NT2/D1 (cell line): ENCODE results near the gene SHISAL1.

Source experiments
- DNase-seq: peaks from one replicate; pipeline ENCODE4 v3.0.0-alpha.2; 2011; ENCODE audit warnings: low read depth, low spot score
- H3K27me3 ChIP-seq: 2 replicates; pipeline ENCODE4 v1.6.0; 2011; ENCODE audit warnings: mild to moderate bottlenecking; ENCODE audit not compliant: insufficient read length, insufficient read depth
- H3K36me3 ChIP-seq: 2 replicates; pipeline ENCODE4 v1.6.1; 2011; ENCODE audit warnings: mild to moderate bottlenecking, low read length, mixed read lengths; ENCODE audit not compliant: insufficient read depth, insufficient read length
- H3K4me1 ChIP-seq: 2 replicates; pipeline ENCODE4 v1.5.1; 2011; ENCODE audit not compliant: insufficient read depth, insufficient read length
- H3K4me3 ChIP-seq: 2 replicates; pipeline ENCODE4 v1.5.1; 2011; ENCODE audit warnings: low read depth; ENCODE audit not compliant: insufficient read length
- H3K9ac ChIP-seq: 2 replicates; pipeline ENCODE4 v1.6.0; 2011; ENCODE audit warnings: low read depth; ENCODE audit not compliant: insufficient read length
- H3K9me3 ChIP-seq: 2 replicates; pipeline ENCODE4 v1.5.1; 2011; ENCODE audit warnings: mild to moderate bottlenecking, low read length; ENCODE audit not compliant: insufficient read depth
- SUZ12 ChIP-seq: IDR thresholded peaks from 2 replicates; pipeline ENCODE4 v1.6.1; 2011; ENCODE audit not compliant: insufficient read length, insufficient read depth; ENCODE audit errors: extremely low read depth
- YY1 ChIP-seq: IDR thresholded peaks from 2 replicates; pipeline ENCODE4 v1.6.1; 2011; ENCODE audit not compliant: insufficient read length, insufficient read depth
- ZNF274 ChIP-seq: IDR thresholded peaks from 2 replicates; pipeline ENCODE4 v1.6.1; 2011; ENCODE audit warnings: mild to moderate bottlenecking, low read depth, low read length

The SHISAL1 gene

GRCh38 chr22:44291265-44291664 is 21.5 kb downstream of the SHISAL1 start:
- H3K36me3 ChIP-seq = no peaks in the 10 kb centered on the region
- no peak for TF ChIP-seq YY1
- no peak for TF ChIP-seq SUZ12
- TF ChIP-seq ZNF274 = no peak
- peaks cover 11% of the 10 kb centered on the region; the same call in 1 of the 2 replicates for H3K9me3 ChIP-seq
- DNase-seq = no peak
- H3K4me3 ChIP-seq = no peak overlapping the region
- H3K9ac ChIP-seq = no peak overlapping the region
- H3K27me3 ChIP-seq = no peaks in the 10 kb centered on the region
- H3K4me1 ChIP-seq = peaks cover 26% of the 10 kb centered on the region

- H3K4me1 ChIP-seq = peaks cover 26% of the 10 kb centered on the region
- no peak overlapping the region for H3K9ac ChIP-seq
- TF ChIP-seq SUZ12 = no peak
- no peak for TF ChIP-seq ZNF274
- TF ChIP-seq YY1 = no peak
- no peak for DNase-seq
- no peak overlapping the region for H3K4me3 ChIP-seq
- no peaks in the 10 kb centered on the region for H3K27me3 ChIP-seq
- H3K36me3 ChIP-seq = no peaks in the 10 kb centered on the region
- peaks cover 4% of the 10 kb centered on the region; the same call in 1 of the 2 replicates for H3K9me3 ChIP-seq
Observed at GRCh38 chr22:44289414-44290171, 23.2 kb downstream of the SHISAL1 start.

- peaks cover 26% of the 10 kb centered on the region for H3K4me1 ChIP-seq
- TF ChIP-seq SUZ12 (no peak), ZNF274 (no peak), YY1 (no peak)
- H3K9ac ChIP-seq = no peak overlapping the region
- no peaks in the 10 kb centered on the region for H3K27me3 ChIP-seq
- H3K36me3 ChIP-seq = no peaks in the 10 kb centered on the region
- H3K9me3 ChIP-seq = no peaks in the 10 kb centered on the region
- no peak overlapping the region for H3K4me3 ChIP-seq
- DNase-seq = no peak
Observed at GRCh38 chr22:44288913-44289312, 23.8 kb downstream of the SHISAL1 start.

- Histone ChIP-seq H3K4me1 (peaks cover 24% of the 10 kb centered on the region), H3K9me3 (no peaks in the 10 kb centered on the region), H3K9ac (no peak overlapping the region), H3K27me3 (no peaks in the 10 kb centered on the region), H3K36me3 (no peaks in the 10 kb centered on the region), H3K4me3 (no peak overlapping the region)
- no peak for TF ChIP-seq YY1
- no peak for TF ChIP-seq ZNF274
- TF ChIP-seq SUZ12 = no peak
- DNase-seq = no peak
Observed at GRCh38 chr22:44287741-44288140, 25.0 kb downstream of the SHISAL1 start.

DNA sequence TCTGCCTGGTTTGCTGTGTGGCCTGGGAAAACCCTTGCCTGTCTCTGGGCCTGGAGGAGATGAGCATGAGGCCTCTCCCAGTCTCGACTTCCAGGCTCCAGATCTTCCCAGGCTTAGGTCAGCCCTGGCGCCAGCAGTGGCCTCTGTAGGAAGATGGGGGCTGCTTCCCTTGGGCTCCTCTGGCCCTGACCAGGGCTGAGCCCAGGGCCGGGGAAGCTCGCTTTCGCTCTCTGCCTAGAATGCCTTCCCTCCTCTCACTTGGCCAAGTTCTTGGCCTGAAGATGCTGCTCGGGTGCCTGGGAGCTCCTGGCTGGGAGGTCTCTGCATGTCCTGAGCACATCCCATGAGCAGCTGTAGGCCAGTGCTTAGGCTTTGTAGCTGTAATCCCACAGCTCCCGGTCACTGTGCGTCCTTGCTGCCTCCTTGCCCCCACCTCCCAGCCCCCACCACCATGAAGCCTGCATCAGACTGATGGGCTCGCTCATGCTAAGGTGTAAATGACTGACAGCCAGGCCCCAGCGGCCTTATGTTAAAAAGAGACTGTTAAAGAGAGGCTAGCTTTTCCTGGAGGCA is 25.5 kb downstream of the SHISAL1 start:
- peaks cover 20% of the 10 kb centered on the region for H3K4me1 ChIP-seq
- no peaks in the 10 kb centered on the region for H3K9me3 ChIP-seq
- TF ChIP-seq SUZ12 (no peak), ZNF274 (no peak), YY1 (no peak)
- no peaks in the 10 kb centered on the region for H3K36me3 ChIP-seq
- H3K4me3 ChIP-seq = no peak overlapping the region
- H3K27me3 ChIP-seq = no peaks in the 10 kb centered on the region
- no peak for DNase-seq
- H3K9ac ChIP-seq = no peak overlapping the region

DNA sequence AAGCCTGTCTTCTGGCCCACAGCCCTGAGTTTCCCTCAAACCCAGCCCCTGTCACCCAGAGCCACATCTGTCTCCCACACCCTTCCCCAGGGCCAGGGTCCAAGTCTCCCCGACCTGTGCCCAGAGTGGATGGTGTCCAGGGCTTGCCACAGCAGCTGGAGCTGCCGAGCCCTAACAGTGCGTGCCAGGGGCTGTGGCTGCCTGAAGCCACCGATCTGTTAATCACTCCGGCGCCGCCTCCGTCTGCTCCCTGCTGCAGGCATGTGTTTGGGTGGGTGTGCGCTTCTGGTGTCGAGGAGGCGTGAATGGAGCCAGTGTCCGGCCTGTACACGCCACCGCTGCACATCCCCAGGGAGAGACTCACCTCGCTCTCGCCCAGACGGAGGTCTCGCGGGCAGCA is 26.1 kb downstream of the SHISAL1 start:
- Histone ChIP-seq H3K9me3 (no peaks in the 10 kb centered on the region), H3K36me3 (no peaks in the 10 kb centered on the region), H3K9ac (no peak overlapping the region), H3K4me1 (peaks cover 20% of the 10 kb centered on the region), H3K27me3 (no peaks in the 10 kb centered on the region), H3K4me3 (no peak overlapping the region)
- DNase-seq = no peak
- TF ChIP-seq YY1 (no peak), ZNF274 (no peak), SUZ12 (no peak)

DNA sequence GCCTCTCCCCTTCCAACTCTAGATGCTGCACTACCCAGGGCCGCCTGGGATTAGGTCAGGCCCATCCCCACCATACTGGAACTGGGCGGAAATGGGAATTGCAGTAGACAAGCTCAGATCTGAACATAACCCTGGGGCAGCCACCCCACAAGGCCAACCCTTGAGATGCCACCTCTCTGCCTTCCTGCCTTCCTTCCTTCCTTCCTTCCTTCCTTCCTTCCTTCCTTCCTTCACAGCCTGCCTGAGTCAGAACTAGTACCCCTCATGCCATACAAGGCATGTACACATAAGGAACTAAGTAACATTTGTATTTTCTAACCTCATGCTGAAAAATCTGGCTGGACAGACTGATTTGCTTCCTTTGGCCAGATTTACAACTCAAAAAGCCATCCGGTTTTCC is 28.0 kb downstream of the SHISAL1 start:
- no peak for DNase-seq
- TF ChIP-seq ZNF274 (no peak), SUZ12 (no peak), YY1 (no peak)
- no peak overlapping the region for H3K9ac ChIP-seq
- peaks cover 21% of the 10 kb centered on the region for H3K4me1 ChIP-seq
- H3K27me3 ChIP-seq = no peaks in the 10 kb centered on the region
- H3K9me3 ChIP-seq = no peaks in the 10 kb centered on the region
- H3K4me3 ChIP-seq = no peak overlapping the region
- H3K36me3 ChIP-seq = no peaks in the 10 kb centered on the region
